ENCODE data around the gene MRPS30.

- no peak for TF ChIP-seq CTCF (conservative IDR thresholded peaks at IDR 0.05 in 1 of 2, IDR thresholded peaks at IDR 0.05 in 1 of 2; ENCODE audit: low read depth in 1 of 2, low read length in 2 of 2)
- TF ChIP-seq EZH2 (IDR thresholded peaks at IDR 0.05; ENCODE audit: low read length, missing control alignments): no peak
These were observed 25.0 kb upstream of the MRPS30 start for GRCh38 chr5:44783634-44784315.

All from fibroblast of lung (primary cell).